CD14-positive monocyte (primary cell): ENCODE data around the gene REEP2. TPM values are rescaled to one million over a fixed set of nuclear protein-coding genes. Genes with fewer than 3 reads are reported as not detected.
"Not testable (repeated sequence)": the region's sequence is repeated elsewhere in the genome, so short reads cannot be mapped to it uniquely, and the experiment has no call there.

Source experiments
- DNase-seq, 3 donors: peaks; one replicate each; pipeline ENCODE4 v3.0.0-alpha.2; 2011 to 2022
- H2AFZ ChIP-seq: 2 replicates; pipeline ENCODE4 v1.6.0; 2012; ENCODE audit warnings: mild to moderate bottlenecking, low read depth, low read length, inconsistent platforms; ENCODE audit not compliant: insufficient read depth, poor library complexity, severe bottlenecking
- H3K27ac ChIP-seq, 2 donors: 1 replicate in 1 of 2; 2 replicates in 1 of 2; pipeline ENCODE4 v1.5.1; 2012 to 2013; ENCODE audit warnings: low read length in 2 of 2, control low read depth in 1 of 2, inconsistent platforms in 1 of 2, low read depth in 1 of 2, mild to moderate bottlenecking in 1 of 2
- H3K27me3 ChIP-seq, 2 donors: one replicate each; pipeline versions ENCODE4 v1.6.0 to v1.6.1; 2011 to 2013; ENCODE audit warnings: low read length in 2 of 2; ENCODE audit not compliant: control insufficient read depth in 2 of 2, insufficient read depth in 2 of 2
- H3K36me3 ChIP-seq, 2 donors: replicated peaks in 1 of 2; 1 replicate in 1 of 2; 2 replicates in 1 of 2; pipeline versions ENCODE4 v1.5.1 to v1.6.1; 2012 to 2013; ENCODE audit warnings: low read length in 2 of 2, control low read depth in 1 of 2, inconsistent platforms in 1 of 2, mild to moderate bottlenecking in 1 of 2; ENCODE audit not compliant: insufficient read depth in 2 of 2, control insufficient read depth in 1 of 2
- H3K4me1 ChIP-seq, 2 donors: 1 replicate in 1 of 2; 2 replicates in 1 of 2; pipeline versions ENCODE4 v1.5.1 to v1.6.1; 2012 to 2013; ENCODE audit warnings: low read length in 2 of 2, control low read depth in 1 of 2, inconsistent platforms in 1 of 2, mild to moderate bottlenecking in 1 of 2, moderate library complexity in 1 of 2; ENCODE audit not compliant: insufficient read depth in 2 of 2, control insufficient read depth in 1 of 2
- H3K4me2 ChIP-seq: replicated peaks from 2 replicates; pipeline ENCODE3; 2012; ENCODE audit warnings: low read length, moderate library complexity, mild to moderate bottlenecking; ENCODE audit not compliant: poor library complexity, severe bottlenecking; ENCODE audit errors: extremely low read depth
- H3K4me3 ChIP-seq, 3 experiments: fragments of 200-600 bp in 1 of 3; sonication (generic) in 1 of 3; replicated peaks in 1 of 3; 1 replicate in 2 of 3; 2 replicates in 1 of 3; pipeline ENCODE4 v1.5.1; 2011 to 2013; ENCODE audit warnings: low read length in 3 of 3, mild to moderate bottlenecking in 3 of 3, control low read depth in 2 of 3, low read depth in 2 of 3, inconsistent platforms in 1 of 3, moderate library complexity in 1 of 3
- H3K79me2 ChIP-seq: 2 replicates; pipeline ENCODE4 v1.6.0; 2012; ENCODE audit warnings: mild to moderate bottlenecking, control low read depth, inconsistent platforms, low read length, moderate library complexity; ENCODE audit not compliant: insufficient read depth
- H3K9ac ChIP-seq: 2 replicates; pipeline ENCODE4 v1.6.0; 2017; ENCODE audit warnings: low read length, mild to moderate bottlenecking; ENCODE audit not compliant: insufficient read depth, poor library complexity, severe bottlenecking
- H3K9me3 ChIP-seq, 2 donors: replicated peaks in 1 of 2; 1 replicate in 1 of 2; 2 replicates in 1 of 2; pipeline versions ENCODE4 v1.5.1 to v1.6.1; 2012 to 2013; ENCODE audit warnings: low read length in 2 of 2, control low read depth in 1 of 2; ENCODE audit not compliant: control insufficient read depth in 1 of 2, insufficient read depth in 1 of 2
- H4K20me1 ChIP-seq: 2 replicates; pipeline ENCODE4 v1.6.0; 2012; ENCODE audit warnings: mild to moderate bottlenecking, low read length, control low read depth, moderate library complexity; ENCODE audit not compliant: insufficient read depth
- H3K27ac Mint-ChIP-seq, 7 donors: one replicate each; pipeline ENCODE4 v1.8.0; 2020; ENCODE audit warnings: mild to moderate bottlenecking in 7 of 7, mixed read lengths in 7 of 7, moderate library complexity in 6 of 7, inconsistent platforms in 2 of 7
- H3K27me3 Mint-ChIP-seq, 3 donors: one replicate each; pipeline ENCODE4 v1.8.0; 2021 to 2022; ENCODE audit warnings: low read depth in 3 of 3, mild to moderate bottlenecking in 3 of 3, mixed read lengths in 3 of 3, moderate library complexity in 3 of 3, inconsistent platforms in 1 of 3
- H3K36me3 Mint-ChIP-seq, 2 donors: one replicate each; pipeline ENCODE4 v1.8.0; 2020; ENCODE audit warnings: mixed read lengths in 2 of 2, inconsistent platforms in 1 of 2, mild to moderate bottlenecking in 1 of 2
- H3K4me1 Mint-ChIP-seq: one replicate; pipeline ENCODE4 v1.8.0; 2020; ENCODE audit warnings: mild to moderate bottlenecking, mixed read lengths
- H3K4me3 Mint-ChIP-seq, 2 donors: one replicate each; pipeline ENCODE4 v1.8.0; 2020; ENCODE audit warnings: mild to moderate bottlenecking in 2 of 2, mixed read lengths in 2 of 2, moderate library complexity in 1 of 2
- H3K9me3 Mint-ChIP-seq, 7 donors: one replicate each; pipeline ENCODE4 v1.8.0; 2020 to 2022; ENCODE audit warnings: mixed read lengths in 7 of 7, mild to moderate bottlenecking in 6 of 7, moderate library complexity in 6 of 7, inconsistent platforms in 2 of 7
- CTCF ChIP-seq: fragments of 200-600 bp; IDR thresholded peaks from one replicate; pipeline ENCODE4 v1.8.0; 2022; ENCODE audit warnings: antibody characterized with exemption, mild to moderate bottlenecking
- WGBS: methylation state at CpG from one replicate; pipeline ENCODE4 v1.1.5; 2013; ENCODE audit warnings: missing lambda C conversion rate; ENCODE audit not compliant: insufficient coverage; 5-methylcytosine and 5-hydroxymethylcytosine counted together
- intact Hi-C, 2 donors: fragments of 100-400 bp; cut with micrococcal nuclease; formaldehyde crosslinking; loops; one replicate each; pipeline versions ENCODE4 v1.15.0 to v1.15.1; 2023
- polyA minus RNA-seq: library from RNA; depleted of rRNA, polyadenylated mRNA; stranded (reverse); fragments of >200 nt; gene quantifications from 2 replicates; pipeline ENCODE4 v1.2.3, GENCODE V29; 2012
- polyA plus RNA-seq, 3 donors: library from polyadenylated mRNA; depleted of rRNA in 1 of 3; unstranded in 2 of 3; stranded (reverse) in 1 of 3; fragments of 300-500 nt in 2 of 3; fragments of >200 nt in 1 of 3; fragmentation: Illumina TruSeq in 2 of 3; gene quantifications; 1 replicate in 2 of 3; 2 replicates in 1 of 3; pipeline ENCODE4 v1.2.3, GENCODE V29; 2012 to 2021
- total RNA-seq, 12 experiments: library from RNA in 1 of 12; stranded (reverse) in 1 of 12; fragments of 120-200 nt in 1 of 12; gene quantifications; one replicate each; pipeline ENCODE4 v1.2.4 and lab custom pipeline; 2013 to 2026; ENCODE audit warnings: mixed read lengths in 6 of 12, inconsistent platforms in 1 of 12

Gene REEP2, protein sequence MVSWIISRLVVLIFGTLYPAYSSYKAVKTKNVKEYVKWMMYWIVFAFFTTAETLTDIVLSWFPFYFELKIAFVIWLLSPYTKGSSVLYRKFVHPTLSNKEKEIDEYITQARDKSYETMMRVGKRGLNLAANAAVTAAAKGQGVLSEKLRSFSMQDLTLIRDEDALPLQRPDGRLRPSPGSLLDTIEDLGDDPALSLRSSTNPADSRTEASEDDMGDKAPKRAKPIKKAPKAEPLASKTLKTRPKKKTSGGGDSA
- 0.04 TPM for total RNA-seq (2013)
- polyA plus RNA-seq = not detected
- polyA minus RNA-seq = not detected in 2 replicates
- total RNA-seq (lab: John Stamatoyannopoulos, UW) = 0 to 2.8 (median 0.20) reads per million in 11 experiments

DNA sequence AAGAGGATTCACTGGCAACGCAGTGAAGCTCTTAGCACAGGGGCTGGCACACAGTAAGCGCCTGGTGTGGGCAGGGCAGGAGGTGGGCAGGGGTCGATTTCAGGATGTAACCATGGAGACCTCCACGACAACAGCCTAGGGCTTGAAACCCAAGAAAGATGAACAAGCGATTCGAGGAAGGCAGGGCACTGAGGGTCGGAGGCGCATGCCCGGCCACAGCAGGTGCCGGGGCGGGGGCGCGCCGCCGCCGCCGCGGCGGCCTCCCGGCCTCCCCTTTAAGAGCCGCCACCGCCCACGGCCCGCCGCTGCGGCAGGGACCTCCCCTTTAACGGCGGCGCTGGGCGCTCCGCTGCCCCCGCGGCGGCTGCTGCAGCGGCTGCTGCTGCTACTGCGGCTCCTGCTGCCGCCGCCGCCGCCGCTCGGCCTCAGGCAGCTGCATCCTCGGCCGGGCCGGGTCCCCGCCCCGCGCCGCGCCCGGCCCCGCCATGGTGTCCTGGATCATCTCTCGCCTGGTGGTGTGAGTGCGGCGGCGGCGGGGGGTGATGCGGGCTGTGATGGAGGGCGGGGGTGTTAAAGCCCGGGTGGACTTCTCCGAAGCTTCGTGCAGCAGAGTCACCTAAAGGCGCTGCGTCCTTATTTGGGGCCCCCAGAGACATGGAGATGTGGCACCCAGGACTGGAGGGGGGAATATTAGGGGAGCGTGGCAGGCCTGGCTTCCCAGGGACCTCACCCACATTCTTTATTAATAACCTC lies at the start of gene REEP2:
Gene REEP2, plus strand, starts transcription at position 334 of the 753 bp plus-strand sequence. Its CDS starts 152 bp downstream, at position 486.
- Mint-ChIP-seq H3K4me3 (peak within 1 kb of the TSS; percentile 53 to 84), H3K27me3 (peaks cover 22 to 41% (median 25%) of the 10 kb centered on the region in 3 donors), H3K36me3 (peaks cover 44 to 54% of the 10 kb centered on the region in 2 donors), H3K9me3 (peaks cover 0 to 5% (median 0%) of the 10 kb centered on the region in 7 donors), H3K27ac (peak within 1 kb of the TSS in 3 of 7 donors; percentile 18 to 67 (median 53)), H3K4me1 (peaks cover 16% of the 10 kb centered on the region)
- Histone ChIP-seq H3K9ac (no peak within 1 kb of the TSS), H3K4me3 (peak within 1 kb of the TSS in 1 of 3 experiments; percentile 46), H3K4me1 (peaks cover 10 to 14% of the 10 kb centered on the region in 2 donors), H3K27ac (no peak within 1 kb of the TSS), H3K79me2 (no peaks in the 10 kb centered on the region), H3K36me3 (peaks cover 29 to 42% of the 10 kb centered on the region in 2 donors), H4K20me1 (peaks cover 27% of the 10 kb centered on the region), H2AFZ (no peak within 1 kb of the TSS), H3K9me3 (no peaks in the 10 kb centered on the region), H3K27me3 (peaks cover 0 to 27% of the 10 kb centered on the region in 2 donors), H3K4me2 (peak within 1 kb of the TSS; percentile 47)
- under 1% methylated on average over 56 of the region's 65 CpGs for WGBS
- intact Hi-C loops = no loop called here
- no peak for DNase-seq
- TF ChIP-seq CTCF = no peak

DNA sequence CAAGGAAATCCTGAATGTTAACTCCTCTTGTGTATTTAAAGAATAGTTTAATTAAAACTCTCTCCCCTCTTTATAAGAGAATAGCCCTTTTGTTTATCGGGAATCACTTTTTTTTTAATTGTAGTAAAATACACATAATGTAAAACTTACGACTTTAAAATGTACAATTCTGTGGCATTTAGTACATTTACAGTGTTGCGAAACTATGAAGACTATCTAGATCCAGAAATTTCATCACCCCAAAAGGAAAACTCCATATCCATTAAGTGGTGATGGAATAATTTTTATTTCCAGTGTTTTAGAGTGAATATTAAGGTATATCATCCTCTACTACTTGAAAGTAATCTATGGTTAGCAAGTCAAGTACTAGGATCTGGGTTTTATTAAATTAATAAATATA lies 49.5 kb upstream of the REEP2 start:
- intact Hi-C loops = no loop called here
- Histone ChIP-seq H2AFZ (no peak overlapping the region), H3K27me3 (no peaks in the 10 kb centered on the region), H3K4me3 (no peak overlapping the region), H4K20me1 (peaks cover 60% of the 10 kb centered on the region), H3K79me2 (peaks cover under 1% of the 10 kb centered on the region), H3K9ac (no peak overlapping the region), H3K27ac (no peak overlapping the region), H3K36me3 (peaks cover 77 to 99% of the 10 kb centered on the region in 2 donors), H3K4me2 (no peak overlapping the region), H3K4me1 (no peaks in the 10 kb centered on the region), H3K9me3 (no peaks in the 10 kb centered on the region)
- Mint-ChIP-seq H3K27me3 (no peaks in the 10 kb centered on the region), H3K27ac (no peak overlapping the region), H3K36me3 (peaks cover 68 to 87% of the 10 kb centered on the region in 2 donors), H3K9me3 (no peaks in the 10 kb centered on the region), H3K4me1 (no peaks in the 10 kb centered on the region), H3K4me3 (no peak overlapping the region)
- WGBS = no CpG with 5 or more reads among the region's 3 CpGs
- TF ChIP-seq CTCF = no peak
- no peak for DNase-seq

DNA sequence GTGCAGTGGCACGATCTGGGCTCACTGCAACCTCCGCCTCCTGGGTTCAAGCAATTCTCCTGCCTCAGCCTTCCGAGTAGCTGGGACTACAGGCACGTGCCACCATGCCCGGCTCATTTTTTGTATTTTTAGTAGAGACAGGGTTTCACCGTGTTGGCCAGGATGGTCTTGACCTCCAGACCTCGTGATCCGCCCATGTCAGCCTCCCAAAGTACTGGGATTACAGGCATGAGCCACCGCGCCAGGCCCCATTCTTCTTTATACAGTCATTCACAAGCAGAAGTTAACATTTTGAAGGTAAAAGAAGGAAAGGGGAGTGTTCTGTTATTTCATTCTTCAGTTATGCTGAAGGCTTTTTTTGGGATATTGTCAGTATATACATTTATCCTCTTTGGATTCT lies 48.9 kb upstream of the REEP2 start:
- H3K9me3 Mint-ChIP-seq, H3K4me1 ChIP-seq, H3K4me2 ChIP-seq, intact Hi-C loops, H3K4me3 Mint-ChIP-seq, H3K27me3 ChIP-seq, DNase-seq, H3K4me3 ChIP-seq, H3K27ac ChIP-seq, H3K9me3 ChIP-seq, H3K27me3 Mint-ChIP-seq, H3K4me1 Mint-ChIP-seq, H3K9ac ChIP-seq, H3K79me2 ChIP-seq, H2AFZ ChIP-seq: not testable (repeated sequence)
- 100% methylated on average over 5 of the region's 10 CpGs for whole genome bisulfite sequencing
- Mint-ChIP-seq H3K27ac (peak overlapping the region in 3 of 7 donors; percentile 43 to 56 (median 46)), H3K36me3 (peaks cover 74 to 88% of the 10 kb centered on the region in 2 donors)
- Histone ChIP-seq H3K36me3 (peaks cover 80 to 99% of the 10 kb centered on the region in 2 donors), H4K20me1 (peaks cover 66% of the 10 kb centered on the region)
